ENCODE measurements around the gene EMILIN2. TPM values are rescaled to one million over a fixed set of nuclear protein-coding genes. Genes with fewer than 3 reads are reported as not detected.

EMILIN2 gene
- total RNA-seq, 1 donor from 2014 or later: 29.6 TPM

- Histone ChIP-seq H3K9ac (ENCODE audit: low read length) (no peak overlapping the region), H3K36me3 (ENCODE audit: insufficient read depth, low read length) (no peaks in the 10 kb centered on the region), H3K79me2 (ENCODE audit: insufficient read depth, low read length) (no peaks in the 10 kb centered on the region), H4K20me1 (ENCODE audit: insufficient read depth, low read length) (no peaks in the 10 kb centered on the region), H3K27ac (ENCODE audit: low read depth, low read length) (no peak overlapping the region), H3K4me2 (ENCODE audit: low read length) (no peak overlapping the region), H3K9me3 (ENCODE audit: insufficient read depth, low read depth, low read length) (no peaks in the 10 kb centered on the region), H2AFZ (ENCODE audit: low read depth, low read length) (no peak overlapping the region), H3K27me3 (ENCODE audit: insufficient read depth, low read length) (peaks cover 27% of the 10 kb centered on the region), H3K4me3 (ENCODE audit: insufficient read depth, low read depth, low read length) (no peak overlapping the region), H3K4me1 (ENCODE audit: insufficient read depth, low read length) (peaks cover 6% of the 10 kb centered on the region)
- no peak for FAIRE-seq
- DNase-seq (ENCODE audit: low read depth): no peak
- Mint-ChIP-seq H3K27me3 (ENCODE audit: low read depth, unreplicated experiment) (peaks cover 4% of the 10 kb centered on the region), H3K36me3 (ENCODE audit: low read depth, unreplicated experiment) (no peaks in the 10 kb centered on the region), H3K4me3 (ENCODE audit: unreplicated experiment) (no peak overlapping the region), H3K9me3 (ENCODE audit: unreplicated experiment) (no peaks in the 10 kb centered on the region), H3K4me1 (ENCODE audit: low read depth, unreplicated experiment) (no peaks in the 10 kb centered on the region), H3K27ac (ENCODE audit: unreplicated experiment) (no peak overlapping the region)
- TF ChIP-seq CTCF (IDR thresholded peaks at IDR 0.05; ENCODE audit: insufficient read depth, low read depth, low read length) (no peak), EZH2 (IDR thresholded peaks at IDR 0.05; ENCODE audit: insufficient read depth, low read length) (no peak)
These were observed 1.6 kb upstream of the EMILIN2 start for GRCh38 chr18:2845172-2845571.

- FAIRE-seq: no peak
- Histone ChIP-seq H3K4me3 (ENCODE audit: insufficient read depth, low read depth, low read length) (peak overlapping the region; percentile 56), H3K9ac (ENCODE audit: low read length) (peak overlapping the region; percentile 75), H3K36me3 (ENCODE audit: insufficient read depth, low read length) (no peaks in the 10 kb centered on the region), H2AFZ (ENCODE audit: low read depth, low read length) (peak overlapping the region; percentile 84), H3K9me3 (ENCODE audit: insufficient read depth, low read depth, low read length) (no peaks in the 10 kb centered on the region), H3K4me2 (ENCODE audit: low read length) (peak overlapping the region; percentile 86), H3K27ac (ENCODE audit: low read depth, low read length) (no peak overlapping the region), H3K27me3 (ENCODE audit: insufficient read depth, low read length) (peaks cover 22% of the 10 kb centered on the region), H4K20me1 (ENCODE audit: insufficient read depth, low read length) (no peaks in the 10 kb centered on the region), H3K79me2 (ENCODE audit: insufficient read depth, low read length) (no peaks in the 10 kb centered on the region), H3K4me1 (ENCODE audit: insufficient read depth, low read length) (peaks cover 6% of the 10 kb centered on the region)
- Mint-ChIP-seq H3K27ac (ENCODE audit: unreplicated experiment) (peak overlapping the region; percentile 86), H3K9me3 (ENCODE audit: unreplicated experiment) (no peaks in the 10 kb centered on the region), H3K4me1 (ENCODE audit: low read depth, unreplicated experiment) (peaks cover 5% of the 10 kb centered on the region), H3K4me3 (ENCODE audit: unreplicated experiment) (peak overlapping the region; percentile 88), H3K36me3 (ENCODE audit: low read depth, unreplicated experiment) (no peaks in the 10 kb centered on the region), H3K27me3 (ENCODE audit: low read depth, unreplicated experiment) (peaks cover 4% of the 10 kb centered on the region)
- DNase-seq (ENCODE audit: low read depth): no peak
- no peak for TF ChIP-seq EZH2 (IDR thresholded peaks at IDR 0.05; ENCODE audit: insufficient read depth, low read length)
- TF ChIP-seq CTCF (IDR thresholded peaks at IDR 0.05; ENCODE audit: insufficient read depth, low read depth, low read length): no peak
These were observed 776 bp downstream of the EMILIN2 start for GRCh38 chr18:2847317-2848246.

Measured in astrocyte (in vitro differentiated cells and primary cell).